LoVo (cell line): ENCODE data around the gene SPTBN5.

Experiments
- DNase-seq: peaks from one replicate; pipeline ENCODE4 v3.0.0-alpha.2; 2016; ENCODE audit warnings: low spot score

The SPTBN5 gene

GRCh38 chr15:41903782-41904181 is 9.9 kb upstream of the SPTBN5 start:
- DNase-seq = no peak

DNA sequence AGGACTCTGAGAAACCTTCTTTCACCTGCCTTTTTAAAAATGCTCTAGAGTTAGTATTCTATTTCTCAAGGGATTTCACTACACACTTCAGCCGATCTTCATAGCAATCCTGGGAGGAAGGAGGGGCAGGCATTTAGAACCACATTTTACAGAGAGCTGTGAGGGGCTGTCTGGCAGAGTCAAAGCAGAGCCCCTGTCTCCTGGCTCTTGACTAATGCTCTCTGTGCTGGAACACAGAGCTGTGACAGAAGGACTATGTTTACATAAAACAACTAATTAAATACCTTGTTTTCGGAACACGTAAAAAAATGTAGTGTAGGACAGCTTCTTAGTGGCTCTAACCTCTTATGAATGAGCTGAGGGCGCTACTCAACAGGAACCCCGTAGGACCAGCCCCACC is 7.6 kb upstream of the SPTBN5 start:
- no peak for DNase-seq

GRCh38 chr15:41900526-41901380 is 6.9 kb upstream of the SPTBN5 start:
- DNase-seq = no peak

GRCh38 chr15:41899854-41900442 is 6.1 kb upstream of the SPTBN5 start:
- DNase-seq = no peak

DNA sequence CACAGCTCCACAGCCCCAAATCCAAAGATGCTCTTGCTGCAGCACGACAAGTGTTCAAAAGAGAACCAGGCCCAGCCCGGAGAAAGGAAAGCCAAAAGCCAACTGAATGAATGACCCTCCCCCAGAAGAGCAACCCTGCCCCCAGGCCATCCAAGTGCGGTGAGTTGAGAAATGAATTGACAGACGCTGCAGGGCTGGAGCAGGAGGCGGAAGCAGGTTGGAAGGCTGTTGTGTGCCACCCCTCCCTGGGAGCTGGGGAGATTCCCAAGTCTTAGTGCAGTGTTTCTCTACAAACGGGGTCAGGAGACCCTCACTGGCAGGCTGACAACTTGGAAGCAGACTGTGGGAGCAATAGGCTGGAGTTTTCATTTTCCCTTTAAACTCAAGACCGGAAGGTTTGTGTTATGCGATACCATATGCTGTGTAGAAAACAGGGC is 3.5 kb upstream of the SPTBN5 start:
- DNase-seq = no peak

GRCh38 chr15:41896566-41896965 is 2.7 kb upstream of the SPTBN5 start:
- no peak for DNase-seq

DNA sequence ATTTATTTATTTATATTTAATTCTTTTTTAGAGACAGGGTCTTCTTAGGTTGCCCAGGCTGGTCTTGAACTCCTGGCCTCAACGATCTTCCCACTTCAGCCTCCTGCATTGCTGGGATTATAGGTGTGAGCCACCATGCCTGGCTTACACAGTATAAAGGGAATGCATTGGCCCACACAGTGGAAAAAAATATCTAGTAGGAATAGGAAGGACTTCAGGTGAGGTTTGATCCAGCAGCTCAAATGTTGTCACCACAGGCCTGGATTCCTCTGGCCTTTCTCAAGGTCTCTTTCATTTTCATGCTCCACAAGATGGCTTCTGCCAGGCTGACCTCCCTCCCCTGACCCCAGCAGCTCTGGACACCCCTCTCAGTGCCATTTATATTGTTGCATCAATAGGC is 2.1 kb upstream of the SPTBN5 start:
- no peak for DNase-seq

DNA sequence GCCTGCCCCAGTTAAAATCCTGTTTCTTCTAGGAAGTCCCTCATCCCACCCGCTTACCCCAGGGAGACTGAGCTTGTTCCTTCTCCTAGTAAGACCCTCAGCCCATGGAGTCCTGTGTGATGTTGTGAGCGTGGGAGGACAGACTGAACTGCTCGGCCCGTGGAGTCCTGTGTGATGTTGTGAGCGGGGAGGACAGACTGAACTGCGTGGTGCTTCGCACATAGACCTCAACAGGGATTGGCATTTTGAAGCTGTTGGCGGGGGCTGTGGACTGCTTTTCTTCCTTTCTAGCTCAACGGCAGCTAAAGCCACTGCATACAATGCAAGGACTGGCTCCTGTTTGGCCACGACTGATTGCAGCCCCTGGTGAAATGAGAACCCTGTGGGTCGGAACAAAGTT is 1.6 kb upstream of the SPTBN5 start:
- no peak for DNase-seq

DNA sequence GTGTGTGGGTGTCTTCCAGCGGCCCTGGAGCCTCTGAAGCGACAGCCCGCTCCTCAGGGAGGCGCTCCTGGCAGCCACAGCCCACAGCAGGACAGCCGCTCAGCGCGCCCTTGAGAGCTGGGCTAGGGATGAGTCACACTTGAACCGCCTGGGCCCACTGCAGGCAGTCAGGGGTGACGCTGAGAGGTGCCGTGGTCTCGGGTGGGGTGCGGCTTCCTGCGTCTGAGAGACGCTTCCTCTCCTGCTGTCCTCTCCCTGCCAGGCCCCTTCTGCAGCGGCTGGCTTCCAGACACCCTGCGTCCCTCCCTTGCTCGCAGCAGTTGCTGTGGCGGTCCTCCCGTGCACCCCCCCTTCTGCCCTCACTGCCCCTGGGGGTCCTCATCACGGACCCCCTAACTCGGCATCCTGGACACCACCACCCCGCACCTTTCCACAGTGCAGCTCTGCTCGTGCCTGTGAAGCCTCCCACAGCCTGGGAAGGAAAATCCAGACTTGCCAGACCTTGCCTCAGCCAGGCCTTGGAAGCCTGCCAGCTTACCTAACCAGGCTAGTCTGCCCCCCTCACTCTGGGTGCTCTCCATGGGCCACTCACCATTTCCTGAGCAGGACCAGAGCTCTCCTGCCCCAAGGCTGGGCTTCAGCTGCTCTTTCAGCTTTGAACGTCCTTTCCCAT is 1.1 kb upstream of the SPTBN5 start:
- DNase-seq = peak; percentile 56

GRCh38 chr15:41894251-41894790 is 468 bp upstream of the SPTBN5 start:
- DNase-seq = no peak

GRCh38 chr15:41892621-41893421 is 1.0 kb downstream of the SPTBN5 start:
- DNase-seq = no peak

- DNase-seq = no peak
These were observed 1.9 kb downstream of the SPTBN5 start for GRCh38 chr15:41891946-41892345.

- no peak for DNase-seq
These were observed 2.6 kb downstream of the SPTBN5 start for GRCh38 chr15:41891226-41891625.

DNA sequence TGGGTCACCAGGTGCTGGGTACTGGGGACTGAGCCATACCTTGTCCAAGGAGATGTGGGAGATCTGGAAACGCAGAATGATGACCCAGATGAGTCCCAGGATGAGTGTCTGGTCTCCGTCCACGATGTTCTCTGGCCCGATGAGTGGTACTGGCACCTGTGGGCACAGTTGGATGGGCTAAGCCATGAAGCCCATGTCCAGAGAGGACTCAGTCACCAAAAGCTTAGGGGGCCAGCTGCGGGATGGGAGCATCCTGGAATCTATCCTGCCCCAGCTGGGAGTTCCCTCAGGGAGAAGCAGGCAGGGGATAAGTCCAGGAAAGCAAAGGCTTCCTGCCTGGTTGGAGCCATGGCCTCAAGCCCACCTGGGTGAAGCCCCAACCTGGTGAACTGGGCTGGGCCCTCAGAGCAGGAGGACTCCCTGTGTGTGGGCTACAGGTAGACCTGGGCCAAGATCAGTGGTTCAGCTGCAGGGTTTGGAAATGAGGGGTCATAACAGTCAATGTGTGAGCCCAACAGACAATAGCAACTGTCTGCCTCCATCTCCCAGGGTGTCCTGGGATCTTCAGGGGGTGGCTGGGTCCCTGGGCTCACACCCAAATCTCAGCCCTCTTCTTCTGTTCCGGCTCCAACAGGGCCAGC is 3.7 kb downstream of the SPTBN5 start:
- DNase-seq = no peak

DNA sequence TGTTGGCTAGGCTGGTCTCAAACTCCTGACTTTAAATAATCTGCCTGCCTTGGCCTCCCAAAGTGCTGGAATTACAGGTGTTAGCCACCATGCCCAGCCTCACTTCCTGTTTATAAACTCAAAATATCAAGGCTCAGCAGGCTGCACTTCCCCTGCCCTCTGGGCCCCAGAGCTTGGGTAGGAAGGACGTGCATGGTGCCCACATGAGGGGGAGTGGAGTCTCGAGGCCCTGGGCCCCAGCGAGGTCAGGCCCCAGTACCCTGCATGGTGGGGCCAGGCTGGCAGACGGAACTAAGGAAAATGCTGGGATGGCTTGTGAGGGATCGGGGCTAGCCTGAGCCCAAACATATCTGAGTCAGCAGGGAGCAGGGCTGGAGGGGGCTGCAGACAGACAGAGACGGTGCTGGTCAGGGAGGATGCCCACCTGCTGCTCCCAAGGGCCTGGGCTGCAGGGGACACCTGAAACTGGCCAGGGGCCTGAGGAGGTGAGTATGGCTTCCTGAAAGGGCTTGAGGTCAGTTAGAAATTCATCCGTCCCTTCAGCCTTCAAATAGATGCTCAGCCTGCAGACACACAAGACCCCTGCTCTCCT is 5.1 kb downstream of the SPTBN5 start:
- no peak for DNase-seq

- no peak for DNase-seq
These were observed 6.0 kb downstream of the SPTBN5 start for GRCh38 chr15:41887893-41888292.

GRCh38 chr15:41887161-41887560 is 6.7 kb downstream of the SPTBN5 start:
- DNase-seq = no peak

DNA sequence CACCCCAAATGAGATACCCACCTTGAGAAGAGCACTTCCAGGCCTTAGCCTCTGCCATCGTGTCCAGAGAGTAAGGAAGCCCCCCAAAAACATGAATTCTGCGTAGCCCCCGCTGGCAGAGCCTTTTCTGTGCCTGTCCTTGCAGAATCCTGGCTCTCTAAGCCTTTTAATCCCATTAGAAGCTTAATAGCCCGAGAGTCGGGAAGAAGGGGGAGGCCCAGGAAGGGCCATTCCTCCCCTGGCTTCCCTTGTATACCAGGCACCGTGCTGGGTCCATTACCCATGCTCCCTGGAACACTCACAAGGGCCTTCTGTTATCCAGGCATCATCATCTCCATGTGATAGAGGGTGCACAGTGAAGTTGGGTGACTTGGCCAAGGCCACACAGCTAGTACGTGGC is 7.1 kb downstream of the SPTBN5 start:
- DNase-seq = no peak

DNA sequence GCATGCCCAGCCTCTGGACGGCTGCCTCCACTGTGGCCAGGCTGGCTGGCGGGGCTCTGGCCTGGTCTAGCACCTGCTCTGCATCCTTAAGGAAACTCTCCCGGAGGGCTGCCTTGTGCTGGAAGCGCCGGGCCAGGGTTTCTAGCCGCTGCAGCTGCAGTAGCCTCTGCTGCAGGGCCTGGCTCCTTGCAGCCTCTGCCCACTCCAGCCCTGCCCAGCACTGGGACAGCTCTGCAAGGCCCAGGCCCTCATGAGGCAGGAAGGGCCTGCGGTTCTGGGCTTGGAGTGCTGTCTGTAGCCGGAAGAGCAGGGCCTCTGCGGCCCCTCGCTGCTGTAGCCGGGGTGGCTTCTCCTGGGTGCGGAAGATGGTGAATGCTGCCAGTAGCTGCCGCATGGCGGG is 8.0 kb downstream of the SPTBN5 start:
- no peak for DNase-seq

GRCh38 chr15:41885321-41885720 is 8.5 kb downstream of the SPTBN5 start:
- DNase-seq = no peak

DNA sequence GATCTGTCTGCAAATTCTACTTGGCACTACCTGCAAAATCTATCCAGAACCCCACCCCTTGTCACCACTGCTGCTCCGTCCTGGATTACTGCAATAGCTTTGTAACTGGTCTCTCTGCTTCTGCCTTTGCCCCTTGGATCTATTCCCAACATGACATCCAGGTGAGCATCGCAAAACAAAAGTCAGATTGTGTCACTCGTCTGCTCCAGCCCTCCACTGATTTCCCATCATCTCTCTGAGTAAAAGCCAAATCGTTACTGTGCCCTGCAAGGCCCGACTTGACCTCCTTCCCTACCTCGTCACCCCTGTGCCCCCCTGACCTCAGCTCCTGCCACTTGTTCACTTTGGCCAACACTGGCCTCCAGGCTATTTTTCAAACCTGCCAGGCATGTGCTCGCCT is 9.4 kb downstream of the SPTBN5 start:
- DNase-seq = no peak
